HepG2 (cell line): ENCODE data around the gene PPP4C. TPM values are rescaled to one million over a fixed set of nuclear protein-coding genes. Genes with fewer than 3 reads are reported as not detected.
A peak's percentile ranks its signal among the peaks of the same experiment; 100 is the strongest.
"Not testable (repeated sequence)": the region's sequence is repeated elsewhere in the genome, so short reads cannot be mapped to it uniquely, and the experiment has no call there.

Source experiments
- ATAC-seq: fragments of 200-7000 bp; cut with Tn5 transposase; 3 replicates; pipeline ENCODE4 v1.9.1; 2020; ENCODE audit warnings: mild to moderate bottlenecking, moderate library complexity
- BruUV-seq: library from RNA; stranded (reverse); fragments of 400-500 nt; replicated peaks from 2 replicates; lab custom pipeline; 2021; lab: Mats Ljungman, UMichigan
- CTCF ChIA-PET: fragments of 300-600 bp; formaldehyde crosslinking; extraction: SDS; loops from one replicate; lab custom pipeline; 2021; ENCODE audit warnings: low total read pairs, inconsistent platforms, low intra/inter-chr PET ratio; lab: Yijun Ruan, JAX
- POLR2A ChIA-PET: fragments of 350-600 bp; sonication (Branson Sonifier 250); formaldehyde crosslinking; loops from one replicate; lab custom pipeline; 2020; ENCODE audit warnings: antibody characterized with exemption, inconsistent platforms; lab: Yijun Ruan, JAX
- DNase-seq: peaks from one replicate; pipeline ENCODE4 v3.0.0-alpha.2; 2015; ENCODE audit warnings: low spot score
- FAIRE-seq: peaks from 3 replicates; lab custom pipeline; 2011; peaks lifted over from hg19 to GRCh38; lab: Jason Lieb, UNC
- H2AFZ ChIP-seq: one replicate; pipeline ENCODE4 v1.6.1; 2011; ENCODE audit warnings: low read length, inconsistent platforms
- H3K27ac ChIP-seq: fragments of 300-600 bp; 3 replicates; pipeline ENCODE4 v1.8.0; 2011; ENCODE audit warnings: mixed run types, mild to moderate bottlenecking, mixed read lengths, low read length, inconsistent platforms; ENCODE audit not compliant: insufficient read depth; ENCODE audit errors: extremely low read length
- H3K27me3 ChIP-seq, 2 experiments: fragments of 200-600 bp in 1 of 2; 2 replicates in 1 of 2; 3 replicates in 1 of 2; pipeline versions ENCODE4 v1.6.0 to v1.8.0; 2011; ENCODE audit warnings: low read length in 2 of 2, mild to moderate bottlenecking in 2 of 2, moderate library complexity in 2 of 2, inconsistent platforms in 1 of 2; ENCODE audit not compliant: insufficient read depth in 2 of 2, control insufficient read depth in 1 of 2
- H3K36me3 ChIP-seq, 2 experiments: fragments of 200-600 bp in 1 of 2; replicated peaks in 1 of 2; 2 replicates in 1 of 2; 3 replicates in 1 of 2; pipeline versions ENCODE4 v1.5.1 to v1.8.0; 2011; ENCODE audit warnings: low read length in 2 of 2, inconsistent platforms in 1 of 2; ENCODE audit not compliant: insufficient read depth in 2 of 2, control insufficient read depth in 1 of 2
- H3K4me1 ChIP-seq: 2 replicates; pipeline ENCODE4 v1.5.1; 2012; ENCODE audit warnings: low read length, inconsistent platforms; ENCODE audit not compliant: insufficient read depth
- H3K4me2 ChIP-seq: 2 replicates; pipeline ENCODE4 v1.6.0; 2011; ENCODE audit warnings: low read depth, low read length, inconsistent platforms
- H3K4me3 ChIP-seq, 3 experiments: fragments of 200-600 bp in 1 of 3; sonication (generic), shearing (Covaris generic) in 1 of 3; replicated peaks in 1 of 3; 2 replicates each; pipeline ENCODE4 v1.5.1; 2011 to 2016; ENCODE audit warnings: low read length in 3 of 3, inconsistent platforms in 2 of 3, low read depth in 2 of 3, mild to moderate bottlenecking in 2 of 3, control low read depth in 1 of 3, mixed read lengths in 1 of 3; ENCODE audit not compliant: insufficient read depth in 1 of 3
- H3K79me2 ChIP-seq: one replicate; pipeline ENCODE4 v1.6.1; 2011; ENCODE audit warnings: low read length, inconsistent platforms; ENCODE audit not compliant: insufficient read depth
- H3K9ac ChIP-seq: 2 replicates; pipeline ENCODE4 v1.6.0; 2011; ENCODE audit warnings: mild to moderate bottlenecking, low read depth, low read length, inconsistent platforms; ENCODE audit not compliant: insufficient read depth
- H3K9me3 ChIP-seq: 2 replicates; pipeline ENCODE4 v1.5.1; 2012; ENCODE audit warnings: mild to moderate bottlenecking, low read length
- H4K20me1 ChIP-seq: 2 replicates; pipeline ENCODE4 v1.6.0; 2011; ENCODE audit warnings: inconsistent platforms, mild to moderate bottlenecking, low read length, moderate library complexity; ENCODE audit not compliant: insufficient read depth
- GATAD2A ChIP-seq: IDR thresholded peaks from 2 replicates; pipeline ENCODE4 v1.6.1; 2016
- HNF4A ChIP-seq: sonication (generic); formaldehyde crosslinking; IDR thresholded peaks from 2 replicates; pipeline ENCODE4 v1.4.0; 2020; ENCODE audit warnings: missing genetic modification reagents
- ZMYM3 ChIP-seq: sonication (generic); formaldehyde crosslinking; IDR thresholded peaks from 2 replicates; pipeline ENCODE4 v1.5.1; 2020; ENCODE audit warnings: mild to moderate bottlenecking, missing genetic modification reagents
- ZNF770 ChIP-seq: sonication (generic); formaldehyde crosslinking; IDR thresholded peaks from 2 replicates; pipeline ENCODE4 v1.5.0; 2020; ENCODE audit warnings: mild to moderate bottlenecking, missing genetic modification reagents
- WGBS: methylation state at CpG from one replicate; pipeline ENCODE4 v1.1.6; 2017; ENCODE audit warnings: low lambda C conversion rate; 5-methylcytosine and 5-hydroxymethylcytosine counted together
- in situ Hi-C: cut with HindIII; loops from 2 replicates; pipeline ENCODE4 v1.10.0; 2017; ENCODE audit warnings: low pct_unique_long_range_greater_than_20kb; ENCODE audit not compliant: extremely low pct_ligation_motif_present
- intact Hi-C: fragments of 100-400 bp; cut with micrococcal nuclease; formaldehyde crosslinking; loops from one replicate; pipeline ENCODE4 v1.10.0; 2022; ENCODE audit not compliant: unreplicated experiment
- polyA plus RNA-seq, 8 experiments: library from polyadenylated mRNA; depleted of rRNA in 3 of 8; stranded (reverse) in 7 of 8; unstranded in 1 of 8; fragments of >200 nt; fragmentation: Illumina TruSeq in 4 of 8; extraction: Trizol in 4 of 8; gene quantifications; 2 replicates each; pipeline versions ENCODE4 v1.2.1 to v1.2.3, GENCODE V29; 2011 to 2016; ENCODE audit warnings: low read depth in 4 of 8, missing spikeins in 1 of 8, mixed read lengths in 1 of 8; ENCODE audit not compliant: insufficient read depth in 1 of 8
- total RNA-seq, 5 experiments: library from RNA; depleted of rRNA; stranded (reverse); fragments of >200 nt; fragmentation: Illumina TruSeq; extraction: Trizol; gene quantifications; 2 replicates each; pipeline ENCODE4 v1.2.3, GENCODE V29; 2016; ENCODE audit warnings: low read depth in 1 of 5

The PPP4C gene
- total and polyA plus RNA-seq, 2 of the 13 experiments (the other 11 are each of a cell fraction or from before 2014, with no cell fraction given), result 176 to 220 TPM

- in situ Hi-C loops, H3K27ac ChIP-seq, FAIRE-seq, H3K9me3 ChIP-seq, H3K4me2 ChIP-seq, DNase-seq, H3K79me2 ChIP-seq, H3K9ac ChIP-seq, H2AFZ ChIP-seq, intact Hi-C loops, BruUV-seq, H3K27me3 ChIP-seq, ATAC-seq, H3K36me3 ChIP-seq, H4K20me1 ChIP-seq, CTCF ChIA-PET, H3K4me3 ChIP-seq: not testable (repeated sequence)
- TF ChIP-seq ZMYM3 (CRISPR knock-in tag) (peak; percentile 54; the same call in 1 of the 2 replicates), ZNF770 (peak; percentile 61; the same call in 1 of the 2 replicates)
- WGBS, result 79% methylated on average over 9 of the region's 9 CpGs
- POLR2A ChIA-PET, result interaction anchor here (4.1 kb wide), 2 partner anchors 13 to 14 kb away, joined by 25 to 28 read pairs; partner anchors contain the start of gene GDPD3
- peaks cover 73% of the 10 kb centered on the region for H3K4me1 ChIP-seq
Measured at GRCh38 chr16:30125690-30126089, 49.9 kb downstream of the PPP4C start.

GRCh38 chr16:30127993-30128392 lies 52.2 kb downstream of the PPP4C start:
- in situ Hi-C loops, result no loop called here
- Histone ChIP-seq H3K4me3 (no peak overlapping the region), H3K79me2 (no peaks in the 10 kb centered on the region), H3K9me3 (no peaks in the 10 kb centered on the region), H3K27me3 (no peaks in the 10 kb centered on the region), H3K36me3 (no peaks in the 10 kb centered on the region), H3K4me1 (peaks cover 79% of the 10 kb centered on the region), H3K27ac (no peak overlapping the region), H4K20me1 (no peaks in the 10 kb centered on the region), H3K4me2 (no peak overlapping the region), H3K9ac (no peak overlapping the region), H2AFZ (no peak overlapping the region)
- 68% methylated on average over 1 of the region's 1 CpG for WGBS
- intact Hi-C loops, result no loop called here
- ATAC-seq (no peak), FAIRE-seq (no peak), DNase-seq (no peak)
- TF ChIP-seq HNF4A (CRISPR knock-in tag) (0 out of 2 replicates have a peak, but pooled peaks have one; percentile 11), GATAD2A (CRISPR knock-in tag) (no peak)
- ChIA-PET CTCF (no interaction called here), POLR2A (interaction anchor here (1.2 to 4.4 kb wide), 2 partner anchors 12 to 16 kb away, joined by 4 to 22 read pairs; no protein-coding TSS in a partner anchor)
- BruUV-seq, result no TSS peak
